Retinal pigment epithelial cell (primary cell): ENCODE measurements around the gene CREB5.

ENCODE experiments used
- DNase-seq: peaks from one replicate; pipeline ENCODE4 v3.0.0-alpha.2; 2010; ENCODE audit warnings: low read depth
- H3K4me3 ChIP-seq: 2 replicates; pipeline ENCODE4 v1.5.1; 2011; ENCODE audit warnings: mild to moderate bottlenecking, low read length, control low read depth, moderate library complexity
- CTCF ChIP-seq: conservative IDR thresholded peaks from 2 replicates; pipeline ENCODE4 v1.5.1; 2011; ENCODE audit warnings: low read depth, low read length, control low read depth, inconsistent platforms

The CREB5 gene

DNA sequence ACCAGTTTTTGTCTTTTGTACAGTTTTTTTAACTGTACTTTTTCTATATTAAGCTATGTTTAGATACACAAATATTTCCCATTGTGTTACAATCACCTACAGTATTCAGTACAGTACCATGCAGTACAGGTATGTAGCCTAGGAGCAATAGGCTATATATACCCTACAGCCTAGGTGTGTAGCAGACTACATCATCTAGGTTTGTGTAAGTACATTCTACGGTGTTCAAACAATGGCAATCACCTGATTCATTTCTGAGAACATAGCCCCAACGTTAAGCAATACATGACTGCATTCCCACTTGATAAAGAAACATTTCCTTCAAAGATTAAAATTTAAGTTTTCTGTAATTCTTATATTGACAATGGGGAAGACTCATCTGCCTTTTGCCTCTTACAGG lies 456.4 kb downstream of the CREB5 start:
- no peak for DNase-seq
- TF ChIP-seq CTCF, result no peak
- no peak overlapping the region for H3K4me3 ChIP-seq

GRCh38 chr7:28871077-28871476 lies 458.8 kb downstream of the CREB5 start:
- H3K4me3 ChIP-seq, result no peak overlapping the region
- no peak for TF ChIP-seq CTCF
- no peak for DNase-seq

GRCh38 chr7:28871631-28872030 lies 459.3 kb downstream of the CREB5 start:
- DNase-seq, result no peak
- H3K4me3 ChIP-seq, result no peak overlapping the region
- no peak for TF ChIP-seq CTCF

- no peak overlapping the region for H3K4me3 ChIP-seq
- TF ChIP-seq CTCF, result no peak
- no peak for DNase-seq
These were observed 459.9 kb downstream of the CREB5 start for GRCh38 chr7:28872226-28872625.

- no peak for DNase-seq
- TF ChIP-seq CTCF, result no peak
- H3K4me3 ChIP-seq, result no peak overlapping the region
These were observed 461.0 kb downstream of the CREB5 start for GRCh38 chr7:28873365-28873764.

DNA sequence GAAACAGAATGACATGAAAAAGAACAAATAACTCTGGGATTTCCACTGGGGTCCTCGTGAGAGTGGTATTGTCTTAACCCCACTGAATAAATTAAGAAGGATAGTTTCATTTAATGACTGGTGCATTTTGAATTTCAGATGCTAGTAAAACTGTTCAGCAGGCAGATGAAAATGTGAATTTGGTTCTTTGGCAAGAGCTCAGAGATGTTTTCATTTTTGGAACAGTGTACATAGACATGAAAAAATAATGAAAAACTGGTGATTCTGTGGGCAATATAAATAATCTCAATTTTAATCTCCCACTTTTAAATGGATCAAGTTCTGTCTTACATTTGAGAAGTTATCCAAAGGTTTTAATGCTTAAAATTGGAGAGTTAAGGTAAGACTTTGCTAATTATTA lies 461.7 kb downstream of the CREB5 start:
- no peak for TF ChIP-seq CTCF
- H3K4me3 ChIP-seq, result no peak overlapping the region
- no peak for DNase-seq
